Measurements from ENCODE around the gene CD83.

Gene CD83

GRCh38 chr6:14105547-14105946 is 12.0 kb upstream of the CD83 start:
- no peak for TF ChIP-seq CTCF (conservative IDR thresholded peaks at IDR 0.05)

GRCh38 chr6:14107000-14107399 is 10.6 kb upstream of the CD83 start:
- TF ChIP-seq CTCF (conservative IDR thresholded peaks at IDR 0.05): no peak
- H3K27ac ChIP-seq: no peak overlapping the region

More at GRCh38 chr6:14105547-14105946, 12.0 kb upstream of the CD83 start:
- H3K27ac ChIP-seq: no peak overlapping the region

GRCh38 chr6:14107711-14108494 is 9.7 kb upstream of the CD83 start:
- TF ChIP-seq CTCF (conservative IDR thresholded peaks at IDR 0.05): no peak
- no peak overlapping the region for H3K27ac ChIP-seq

- no peak overlapping the region for H3K27ac ChIP-seq
- TF ChIP-seq CTCF (conservative IDR thresholded peaks at IDR 0.05): no peak
These were observed 8.8 kb upstream of the CD83 start for GRCh38 chr6:14108571-14109410.

GRCh38 chr6:14109411-14109826 is 8.2 kb upstream of the CD83 start:
- no peak overlapping the region for H3K27ac ChIP-seq

GRCh38 chr6:14110001-14110818 is 7.4 kb upstream of the CD83 start:
- TF ChIP-seq CTCF (conservative IDR thresholded peaks at IDR 0.05): no peak
- H3K27ac ChIP-seq: no peak overlapping the region

More at GRCh38 chr6:14109411-14109826, 8.2 kb upstream of the CD83 start:
- TF ChIP-seq CTCF (conservative IDR thresholded peaks at IDR 0.05): no peak

GRCh38 chr6:14113976-14114375 is 3.6 kb upstream of the CD83 start:
- no peak for TF ChIP-seq CTCF (conservative IDR thresholded peaks at IDR 0.05)

More at GRCh38 chr6:14113976-14114375, 3.6 kb upstream of the CD83 start:
- no peak overlapping the region for H3K27ac ChIP-seq

Measured in VCaP (cell line).